Prostate gland (tissue), 2 donors: ENCODE results near the gene PLXND1. TPM values are rescaled to one million over a fixed set of nuclear protein-coding genes. Genes with fewer than 3 reads are reported as not detected.
A peak's percentile ranks its signal among the peaks of the same experiment; 100 is the strongest.

Experiments used
- DNase-seq: peaks from one replicate; pipeline ENCODE4 v3.0.0-alpha.2; 2019; ENCODE audit warnings: low spot score
- H3K27ac ChIP-seq, 2 donors: fragments of 200-600 bp; sonication (generic); 2 replicates each; pipeline ENCODE4 v1.5.1; 2017 to 2019
- H3K27me3 ChIP-seq: fragments of 200-600 bp; sonication (generic); replicated peaks from 2 replicates; pipeline ENCODE4 v1.5.1; 2019; ENCODE audit not compliant: insufficient read depth
- H3K36me3 ChIP-seq, 2 donors: fragments of 200-600 bp; sonication (generic); 1 replicate in 1 of 2; 2 replicates in 1 of 2; pipeline versions ENCODE4 v1.5.1 to v1.8.1; 2017 to 2019
- H3K4me1 ChIP-seq: fragments of 200-600 bp; sonication (generic); replicated peaks from 2 replicates; pipeline ENCODE4 v1.5.1; 2019
- H3K4me3 ChIP-seq, 2 donors: fragments of 200-600 bp; sonication (generic); 2 replicates each; pipeline ENCODE4 v1.5.1; 2017 to 2019
- H3K9me3 ChIP-seq: fragments of 200-600 bp; sonication (generic); 2 replicates; pipeline ENCODE4 v1.5.1; 2017
- POLR2A ChIP-seq: fragments of 450-650 bp; IDR thresholded peaks from one replicate; pipeline ENCODE4 v1.6.1; 2016; ENCODE audit warnings: antibody characterized with exemption, mild to moderate bottlenecking
- POLR2AphosphoS5 ChIP-seq: sonication (generic); formaldehyde crosslinking; IDR thresholded peaks from one replicate; pipeline ENCODE4 v1.6.1; 2017; ENCODE audit warnings: antibody characterized with exemption
- WGBS: methylation state at CpG from one replicate; pipeline ENCODE4 v1.1.5; 2018; 5-methylcytosine and 5-hydroxymethylcytosine counted together
- intact Hi-C: fragments of 100-400 bp; cut with DNase I; formaldehyde crosslinking; loops from one replicate; pipeline ENCODE4 v1.14.2; 2022
- total RNA-seq, 2 donors: library from RNA; depleted of rRNA; stranded (reverse); fragments of >200 nt; gene quantifications; one replicate each; pipeline ENCODE4 v1.1.0, GENCODE V29; 2016
- TF ChIP-seq, protein P1 (sequence below), 4 experiments: fragments of 200-600 bp in 2 of 4; fragments of 450-650 bp in 2 of 4; sonication (generic) in 2 of 4; IDR thresholded peaks; 1 replicate in 3 of 4; 2 replicates in 1 of 4; pipeline ENCODE4 v1.5.1; 2016 to 2019; ENCODE audit warnings: antibody characterized with exemption in 4 of 4, mild to moderate bottlenecking in 2 of 4, moderate library complexity in 2 of 4

Gene PLXND1
- total RNA-seq, 2 donors from 2014 or later = 19.7 to 83.6 TPM

DNA sequence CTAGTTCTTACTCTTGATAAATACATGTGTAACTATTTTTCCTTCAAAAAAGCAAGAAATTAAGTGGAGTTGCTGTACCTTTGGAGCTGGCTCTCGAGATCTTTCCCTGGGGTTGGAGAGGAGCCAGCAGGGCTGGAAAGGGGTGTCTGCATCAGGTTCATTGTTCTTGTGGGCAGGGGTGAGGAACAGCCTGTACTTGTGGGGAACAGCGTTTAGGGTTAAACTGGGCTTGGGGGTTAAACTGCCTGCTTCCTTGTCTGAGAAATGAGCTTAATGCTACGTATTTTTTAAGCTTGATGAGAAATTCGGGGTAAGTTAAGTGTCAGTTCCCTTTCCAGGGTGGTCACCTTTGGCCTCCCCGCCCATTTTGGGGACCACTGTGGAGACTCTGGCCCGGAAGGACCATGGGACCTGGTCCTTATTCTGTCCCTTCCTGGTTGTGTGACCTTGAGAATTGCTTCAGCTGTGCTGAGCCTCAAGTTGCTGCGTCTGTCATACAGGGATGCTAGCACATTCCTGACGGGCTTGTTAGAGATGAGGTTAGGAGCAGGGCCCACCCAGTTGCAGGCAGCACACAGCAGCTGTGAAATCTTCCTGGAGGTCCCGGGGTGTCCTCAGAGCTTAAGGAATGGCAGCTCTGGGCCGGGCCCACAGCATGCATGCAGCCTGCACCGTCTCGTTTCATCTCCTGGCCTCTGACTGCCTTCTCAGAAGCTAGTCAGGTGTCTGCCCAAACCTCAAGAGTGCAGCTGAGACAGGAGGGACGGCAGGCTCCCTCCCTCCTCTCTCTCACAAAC, 51.9 kb downstream of the PLXND1 start:
- H3K27me3 ChIP-seq = no peaks in the 10 kb centered on the region
- 60% methylated on average over 12 of the region's 13 CpGs for WGBS
- H3K4me1 ChIP-seq = no peaks in the 10 kb centered on the region
- peak overlapping the region in 1 of 2 donors; percentile 41 for H3K27ac ChIP-seq
- intact Hi-C loops = loop anchor here (5.0 kb wide), 1 partner anchor 62 kb away; no protein-coding TSS in a partner anchor
- no peaks in the 10 kb centered on the region for H3K9me3 ChIP-seq
- DNase-seq = no peak
- no peak for TF ChIP-seq POLR2A
- TF ChIP-seq, protein P1, sequence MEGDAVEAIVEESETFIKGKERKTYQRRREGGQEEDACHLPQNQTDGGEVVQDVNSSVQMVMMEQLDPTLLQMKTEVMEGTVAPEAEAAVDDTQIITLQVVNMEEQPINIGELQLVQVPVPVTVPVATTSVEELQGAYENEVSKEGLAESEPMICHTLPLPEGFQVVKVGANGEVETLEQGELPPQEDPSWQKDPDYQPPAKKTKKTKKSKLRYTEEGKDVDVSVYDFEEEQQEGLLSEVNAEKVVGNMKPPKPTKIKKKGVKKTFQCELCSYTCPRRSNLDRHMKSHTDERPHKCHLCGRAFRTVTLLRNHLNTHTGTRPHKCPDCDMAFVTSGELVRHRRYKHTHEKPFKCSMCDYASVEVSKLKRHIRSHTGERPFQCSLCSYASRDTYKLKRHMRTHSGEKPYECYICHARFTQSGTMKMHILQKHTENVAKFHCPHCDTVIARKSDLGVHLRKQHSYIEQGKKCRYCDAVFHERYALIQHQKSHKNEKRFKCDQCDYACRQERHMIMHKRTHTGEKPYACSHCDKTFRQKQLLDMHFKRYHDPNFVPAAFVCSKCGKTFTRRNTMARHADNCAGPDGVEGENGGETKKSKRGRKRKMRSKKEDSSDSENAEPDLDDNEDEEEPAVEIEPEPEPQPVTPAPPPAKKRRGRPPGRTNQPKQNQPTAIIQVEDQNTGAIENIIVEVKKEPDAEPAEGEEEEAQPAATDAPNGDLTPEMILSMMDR (IDR thresholded peaks at IDR 0.05) = no peak
- TF ChIP-seq POLR2AphosphoS5 = no peak
- H3K36me3 ChIP-seq = no peaks in the 10 kb centered on the region
- no peak overlapping the region for H3K4me3 ChIP-seq

DNA sequence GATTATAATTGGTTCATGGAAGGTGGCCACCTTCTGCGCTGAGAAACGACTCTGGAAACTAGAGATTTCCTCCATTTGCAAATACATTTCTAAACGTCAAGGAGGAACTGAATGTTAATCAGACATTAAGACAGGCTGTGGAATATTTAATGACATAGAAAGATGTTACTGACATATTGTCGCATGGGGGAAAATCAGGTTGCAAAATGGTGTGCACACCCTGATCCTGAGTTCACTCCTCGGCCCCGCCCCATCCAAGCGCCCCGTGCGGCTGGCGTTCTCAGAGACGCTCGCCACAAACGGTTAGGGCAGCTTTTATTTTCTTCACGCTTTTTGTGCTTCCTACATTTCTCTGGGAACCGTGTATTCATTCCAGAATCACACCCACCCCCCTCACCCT, 52.8 kb downstream of the PLXND1 start:
- H3K36me3 ChIP-seq = no peaks in the 10 kb centered on the region
- peak overlapping the region in 1 of 2 donors; percentile 41 for H3K27ac ChIP-seq
- H3K4me3 ChIP-seq = no peak overlapping the region
- TF ChIP-seq POLR2A = no peak
- TF ChIP-seq, protein P1 (IDR thresholded peaks at IDR 0.05) = no peak
- TF ChIP-seq POLR2AphosphoS5 = no peak
- WGBS = 51% methylated on average over 15 of the region's 15 CpGs
- intact Hi-C loops = no loop called here
- H3K9me3 ChIP-seq = no peaks in the 10 kb centered on the region
- no peak for DNase-seq
- no peaks in the 10 kb centered on the region for H3K4me1 ChIP-seq
- no peaks in the 10 kb centered on the region for H3K27me3 ChIP-seq

DNA sequence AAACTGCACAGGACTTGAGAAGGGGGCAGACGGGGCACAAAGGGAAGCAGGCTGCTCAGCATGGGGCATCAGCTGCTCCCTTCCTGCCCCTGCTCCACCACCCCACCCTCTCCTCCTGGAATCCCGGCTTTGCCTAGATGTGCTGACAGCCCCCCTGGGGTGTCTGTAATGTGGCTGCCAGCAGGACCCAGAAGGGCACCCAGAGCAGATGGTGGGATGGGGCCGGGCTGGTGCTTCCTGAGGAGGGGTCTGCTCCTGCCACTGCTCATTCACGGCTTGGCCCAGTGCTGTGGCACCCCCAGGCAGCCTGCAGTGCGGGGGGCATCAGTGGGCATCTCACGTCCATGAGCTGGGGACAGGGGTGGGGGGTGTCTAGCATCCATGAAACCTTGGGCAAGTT, 53.3 kb downstream of the PLXND1 start:
- 78% methylated on average over 5 of the region's 6 CpGs for WGBS
- no peak for DNase-seq
- no peak overlapping the region for H3K27ac ChIP-seq
- no peaks in the 10 kb centered on the region for H3K4me1 ChIP-seq
- no peaks in the 10 kb centered on the region for H3K9me3 ChIP-seq
- no peak for TF ChIP-seq POLR2A
- no peaks in the 10 kb centered on the region for H3K36me3 ChIP-seq
- no peak overlapping the region for H3K4me3 ChIP-seq
- no peaks in the 10 kb centered on the region for H3K27me3 ChIP-seq
- intact Hi-C loops = no loop called here

DNA sequence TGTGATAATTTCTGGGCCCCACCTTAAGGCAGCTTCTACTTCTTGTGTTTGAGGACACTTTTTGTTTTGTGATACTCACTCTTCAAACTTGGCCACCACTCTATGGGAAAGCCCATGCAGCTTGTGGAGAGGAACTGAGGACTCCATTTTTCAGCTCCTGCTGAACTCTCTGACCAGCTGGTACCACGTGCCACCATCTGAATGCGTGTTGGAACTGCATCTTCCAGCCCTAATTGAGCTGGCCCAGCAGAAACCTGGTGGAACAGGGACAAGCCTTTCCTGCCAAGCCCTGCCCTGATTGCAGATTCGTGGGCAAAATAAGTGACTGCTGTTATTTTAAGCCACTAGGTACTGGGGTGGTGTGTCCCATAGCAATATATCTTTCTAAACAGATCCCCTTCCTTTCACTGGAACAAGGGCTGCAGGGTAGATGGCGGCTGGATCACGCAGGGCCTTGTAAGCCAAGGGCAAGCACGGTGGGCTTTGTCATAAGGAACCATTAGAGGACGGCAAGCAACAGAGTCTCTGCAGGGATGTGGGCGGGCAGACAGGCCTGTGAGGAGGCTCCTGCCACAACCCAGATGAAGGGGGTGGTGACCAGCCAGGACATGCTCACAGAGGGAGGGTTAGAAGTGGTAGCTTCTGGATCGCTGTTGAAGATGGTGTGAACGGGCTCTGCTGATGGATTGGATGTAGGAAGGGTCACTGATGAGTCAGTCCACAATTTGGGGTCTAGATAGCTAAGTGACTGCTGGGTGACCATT, 54.0 kb downstream of the PLXND1 start:
- Histone ChIP-seq H3K4me3 (no peak overlapping the region), H3K4me1 (no peaks in the 10 kb centered on the region), H3K27ac (no peak overlapping the region), H3K36me3 (no peaks in the 10 kb centered on the region), H3K27me3 (no peaks in the 10 kb centered on the region), H3K9me3 (no peaks in the 10 kb centered on the region)
- 56% methylated on average over 10 of the region's 10 CpGs for WGBS
- intact Hi-C loops = no loop called here
- no peak for DNase-seq
- no peak for TF ChIP-seq POLR2AphosphoS5
- TF ChIP-seq, protein P1 (IDR thresholded peaks at IDR 0.05) = no peak
- TF ChIP-seq POLR2A = no peak

DNA sequence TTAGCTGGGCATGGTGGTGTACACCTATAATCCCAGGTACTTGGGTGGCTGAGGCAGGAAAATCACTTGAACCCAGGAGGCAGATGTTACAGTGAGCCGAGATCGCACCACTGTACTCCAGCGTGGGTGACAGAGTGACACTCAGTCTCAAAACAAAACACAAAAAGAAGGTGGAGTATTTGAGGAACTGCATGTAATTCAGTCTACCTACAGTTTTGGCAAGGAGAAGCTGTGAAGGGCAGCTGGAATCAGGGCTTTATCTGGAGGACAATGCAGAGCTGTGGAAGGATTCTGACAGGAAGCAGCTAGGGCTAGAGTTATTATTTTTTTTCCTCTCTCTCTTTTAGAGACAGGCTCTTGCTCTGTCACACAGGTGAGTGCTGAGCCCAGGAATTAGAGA, 56.7 kb downstream of the PLXND1 start:
- intact Hi-C loops = no loop called here
- TF ChIP-seq POLR2A (no peak), POLR2AphosphoS5 (no peak)
- TF ChIP-seq, protein P1 (IDR thresholded peaks at IDR 0.05) = no peak
- no peak for DNase-seq
- H3K4me3 ChIP-seq = no peak overlapping the region
- H3K27me3 ChIP-seq = no peaks in the 10 kb centered on the region
- whole genome bisulfite sequencing = 81% methylated on average over 3 of the region's 3 CpGs
- H3K27ac ChIP-seq = no peak overlapping the region
- H3K4me1 ChIP-seq = no peaks in the 10 kb centered on the region
- no peaks in the 10 kb centered on the region for H3K36me3 ChIP-seq
- H3K9me3 ChIP-seq = no peaks in the 10 kb centered on the region
